ENCODE results near the gene IL6. TPM values are rescaled to one million over a fixed set of nuclear protein-coding genes. Genes with fewer than 3 reads are reported as not detected.

IL6 gene
- total RNA-seq, 2 experiments from 2014 or later, result not detected

GRCh38 chr7:22712999-22713398 lies 14.0 kb upstream of the IL6 start:
- ATAC-seq (ENCODE audit: poor library complexity) (no peak), DNase-seq (no peak)
- no peak overlapping the region for H3K4me3 ChIP-seq (ENCODE audit: low read length)
- Mint-ChIP-seq H3K36me3 (ENCODE audit: low read depth) (no peaks in the 10 kb centered on the region), H3K4me1 (ENCODE audit: low read depth) (no peaks in the 10 kb centered on the region), H3K27me3 (no peaks in the 10 kb centered on the region), H3K9me3 (no peaks in the 10 kb centered on the region), H3K27ac (no peak overlapping the region), H3K4me3 (no peak overlapping the region)
- H3K27ac ChIP-seq (ENCODE audit: low read depth in 1 of 2, low read length in 2 of 2), result no peak overlapping the region
- H3K36me3 ChIP-seq (ENCODE audit: insufficient read depth, low read length), result no peaks in the 10 kb centered on the region
- no peaks in the 10 kb centered on the region for H3K4me1 ChIP-seq (ENCODE audit: insufficient read depth, low read length)
- no peak for TF ChIP-seq CTCF (IDR thresholded peaks at IDR 0.05)
- H3K27me3 ChIP-seq (ENCODE audit: control insufficient read depth in 1 of 2, insufficient read depth in 2 of 2, low read length in 2 of 2), result no peaks in the 10 kb centered on the region
- POLR2A ChIA-PET, result interaction anchor here (0.7 to 1.6 kb wide), 2 partner anchors 11 to 13 kb away, joined by 3 read pairs; no protein-coding TSS in a partner anchor
- intact Hi-C loops (cut with DNase I, micrococcal nuclease), result no loop called here
- CTCF ChIA-PET, result no interaction called here
- H3K9me3 ChIP-seq (ENCODE audit: control insufficient read depth in 1 of 2, insufficient read depth in 1 of 2, low read length in 2 of 2), result no peaks in the 10 kb centered on the region

- Mint-ChIP-seq H3K36me3 (ENCODE audit: low read depth) (no peaks in the 10 kb centered on the region), H3K27ac (no peak overlapping the region), H3K4me3 (no peak overlapping the region), H3K9me3 (no peaks in the 10 kb centered on the region), H3K4me1 (ENCODE audit: low read depth) (no peaks in the 10 kb centered on the region), H3K27me3 (no peaks in the 10 kb centered on the region)
- no peak for TF ChIP-seq CTCF (IDR thresholded peaks at IDR 0.05)
- intact Hi-C loops (cut with DNase I, micrococcal nuclease), result no loop called here
- no peak overlapping the region for H3K4me3 ChIP-seq (ENCODE audit: low read length)
- no peak for DNase-seq
- no peaks in the 10 kb centered on the region for H3K27me3 ChIP-seq (ENCODE audit: control insufficient read depth in 1 of 2, insufficient read depth in 2 of 2, low read length in 2 of 2)
- no peaks in the 10 kb centered on the region for H3K9me3 ChIP-seq (ENCODE audit: control insufficient read depth in 1 of 2, insufficient read depth in 1 of 2, low read length in 2 of 2)
- ChIA-PET POLR2A (interaction anchor here (0.7 to 1.6 kb wide), 3 partner anchors 10 to 21 kb away, joined by 3 to 6 read pairs (median 3); no protein-coding TSS in a partner anchor), CTCF (no interaction called here)
- no peak overlapping the region for H3K27ac ChIP-seq (ENCODE audit: low read depth in 1 of 2, low read length in 2 of 2)
- no peaks in the 10 kb centered on the region for H3K4me1 ChIP-seq (ENCODE audit: insufficient read depth, low read length)
- no peaks in the 10 kb centered on the region for H3K36me3 ChIP-seq (ENCODE audit: insufficient read depth, low read length)
- ATAC-seq (ENCODE audit: poor library complexity), result no peak
Measured at GRCh38 chr7:22713463-22713862, 13.5 kb upstream of the IL6 start.

- Histone ChIP-seq H3K4me3 (ENCODE audit: low read length) (no peak overlapping the region), H3K9me3 (ENCODE audit: control insufficient read depth in 1 of 2, insufficient read depth in 1 of 2, low read length in 2 of 2) (no peaks in the 10 kb centered on the region), H3K4me1 (ENCODE audit: insufficient read depth, low read length) (no peaks in the 10 kb centered on the region), H3K36me3 (ENCODE audit: insufficient read depth, low read length) (no peaks in the 10 kb centered on the region), H3K27ac (ENCODE audit: low read depth in 1 of 2, low read length in 2 of 2) (no peak overlapping the region), H3K27me3 (ENCODE audit: control insufficient read depth in 1 of 2, insufficient read depth in 2 of 2, low read length in 2 of 2) (no peaks in the 10 kb centered on the region)
- Mint-ChIP-seq H3K36me3 (ENCODE audit: low read depth) (no peaks in the 10 kb centered on the region), H3K4me1 (ENCODE audit: low read depth) (no peaks in the 10 kb centered on the region), H3K27me3 (peaks cover 3% of the 10 kb centered on the region), H3K4me3 (no peak overlapping the region), H3K9me3 (no peaks in the 10 kb centered on the region), H3K27ac (no peak overlapping the region)
- ChIA-PET POLR2A (no interaction called here), CTCF (no interaction called here)
- DNase-seq (no peak), ATAC-seq (ENCODE audit: poor library complexity) (no peak)
- no peak for TF ChIP-seq CTCF (IDR thresholded peaks at IDR 0.05)
- intact Hi-C loops (cut with DNase I, micrococcal nuclease), result no loop called here
Measured at GRCh38 chr7:22715969-22716368, 11.0 kb upstream of the IL6 start.
